Measurements from ENCODE around the gene ZNF277.

- TF ChIP-seq POLR2A (IDR thresholded peaks at IDR 0.05) (no peak), CTCF (IDR thresholded peaks at IDR 0.05) (no peak)
These were observed 144.1 kb downstream of the ZNF277 start for GRCh38 chr7:112350585-112350984.
